Large intestine (tissue), 3 donors: ENCODE measurements around the gene COMMD1. TPM values are rescaled to one million over a fixed set of nuclear protein-coding genes. Genes with fewer than 3 reads are reported as not detected.
"Not testable (repeated sequence)": the region's sequence is repeated elsewhere in the genome, so short reads cannot be mapped to it uniquely, and the experiment has no call there.

Source experiments
- DNase-seq, 2 donors: peaks; one replicate each; pipeline versions ENCODE4 v3.0.0 to v3.0.0-alpha.2; 2013
- H3K27ac ChIP-seq: one replicate; pipeline ENCODE4 v1.5.1; 2013; ENCODE audit warnings: low read length
- H3K27me3 ChIP-seq: 2 replicates; pipeline ENCODE4 v1.6.1; 2013; ENCODE audit warnings: low read length; ENCODE audit not compliant: control insufficient read depth, insufficient read depth
- H3K36me3 ChIP-seq: 2 replicates; pipeline ENCODE4 v1.6.1; 2013; ENCODE audit warnings: low read length; ENCODE audit not compliant: control insufficient read depth, insufficient read depth
- H3K4me1 ChIP-seq: one replicate; pipeline ENCODE4 v1.6.1; 2013; ENCODE audit warnings: low read length; ENCODE audit not compliant: control insufficient read depth, insufficient read depth
- H3K4me3 ChIP-seq: one replicate; pipeline ENCODE4 v1.5.1; 2013; ENCODE audit warnings: low read length
- H3K9me3 ChIP-seq: one replicate; pipeline ENCODE4 v1.6.1; 2013; ENCODE audit warnings: mild to moderate bottlenecking, low read depth, low read length, moderate library complexity; ENCODE audit not compliant: control insufficient read depth
- WGBS: methylation state at CpG from one replicate; pipeline ENCODE4 v1.1.5; 2013; ENCODE audit warnings: low lambda C conversion rate; ENCODE audit not compliant: insufficient coverage; 5-methylcytosine and 5-hydroxymethylcytosine counted together
- polyA plus RNA-seq: library from polyadenylated mRNA; unstranded; fragments of 120-200 nt; gene quantifications from one replicate; pipeline ENCODE4 v1.2.1, GENCODE V29; 2013

COMMD1 gene
- polyA plus RNA-seq, 1 donor = 38.4 TPM

DNA sequence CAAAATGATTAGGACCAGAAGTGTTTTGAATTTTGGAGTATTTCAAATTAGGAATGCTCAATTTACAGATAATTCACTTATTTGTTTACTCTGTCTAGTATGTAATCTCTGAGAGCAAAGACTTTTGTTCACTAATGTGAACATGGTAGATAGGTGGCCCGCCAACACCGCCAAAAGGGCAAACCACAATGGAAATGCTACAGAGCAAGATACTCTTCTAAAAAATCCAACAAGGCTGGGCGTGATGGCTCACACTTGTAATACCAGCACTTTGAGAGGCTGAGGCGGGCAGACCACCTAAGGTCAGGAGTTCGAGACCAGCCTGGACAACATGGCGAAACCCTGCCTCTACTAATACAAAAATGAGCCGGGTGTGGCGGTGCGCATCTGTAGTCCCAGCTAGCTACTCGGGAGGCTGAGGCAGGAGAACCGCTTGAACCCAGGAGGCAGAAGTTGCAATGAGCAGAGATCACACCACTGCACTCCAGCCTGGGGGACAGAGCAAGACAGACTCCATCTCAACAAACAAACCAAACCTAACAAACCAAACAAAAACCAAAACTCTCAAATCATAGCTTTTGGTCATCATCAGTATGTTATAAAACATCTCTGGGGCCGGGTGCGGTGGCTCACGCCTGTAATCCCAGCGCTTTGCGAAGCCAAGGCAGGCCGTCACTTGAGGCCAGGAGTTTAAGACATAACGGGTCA lies 19.4 kb upstream of the COMMD1 start:
- no peak overlapping the region for H3K4me3 ChIP-seq
- H3K36me3 ChIP-seq = peaks cover 36% of the 10 kb centered on the region
- WGBS = no CpG with 5 or more reads among the region's 18 CpGs
- H3K9me3 ChIP-seq = peaks cover 3% of the 10 kb centered on the region
- no peaks in the 10 kb centered on the region for H3K4me1 ChIP-seq
- no peak overlapping the region for H3K27ac ChIP-seq
- H3K27me3 ChIP-seq = no peaks in the 10 kb centered on the region
- no peak for DNase-seq

DNA sequence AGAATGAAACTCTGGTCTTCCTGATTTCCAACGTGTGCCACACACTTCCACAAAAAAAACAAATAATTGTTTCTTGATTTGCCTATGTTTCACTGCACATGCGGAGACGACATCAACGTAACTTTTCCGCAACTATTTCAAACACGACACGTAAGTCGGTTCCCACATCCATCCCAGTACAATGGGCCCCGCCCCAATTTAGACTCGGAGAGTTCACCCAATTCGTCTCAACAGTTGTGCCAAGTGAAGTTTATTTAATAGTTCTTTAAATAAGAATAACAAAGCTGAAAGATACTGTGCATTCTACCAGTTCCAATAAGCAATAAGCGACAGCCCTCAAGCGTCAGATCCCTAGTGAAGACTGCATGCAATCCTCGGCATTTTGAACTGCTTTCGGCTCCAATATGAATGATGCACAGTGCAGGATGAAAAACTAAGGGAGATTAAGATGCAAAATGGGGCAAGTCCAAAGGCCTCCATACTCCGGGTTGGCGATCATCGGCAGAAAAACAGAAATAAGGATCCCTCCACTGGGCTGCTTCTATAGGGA lies 17.7 kb upstream of the COMMD1 start:
- Histone ChIP-seq H3K27ac (peak overlapping the region; percentile 92), H3K4me1 (no peaks in the 10 kb centered on the region), H3K27me3 (no peaks in the 10 kb centered on the region), H3K4me3 (peak overlapping the region; percentile 97), H3K36me3 (peaks cover 23% of the 10 kb centered on the region), H3K9me3 (peaks cover 3% of the 10 kb centered on the region)
- DNase-seq = no peak
- 0% methylated on average over 7 of the region's 18 CpGs for WGBS

DNA sequence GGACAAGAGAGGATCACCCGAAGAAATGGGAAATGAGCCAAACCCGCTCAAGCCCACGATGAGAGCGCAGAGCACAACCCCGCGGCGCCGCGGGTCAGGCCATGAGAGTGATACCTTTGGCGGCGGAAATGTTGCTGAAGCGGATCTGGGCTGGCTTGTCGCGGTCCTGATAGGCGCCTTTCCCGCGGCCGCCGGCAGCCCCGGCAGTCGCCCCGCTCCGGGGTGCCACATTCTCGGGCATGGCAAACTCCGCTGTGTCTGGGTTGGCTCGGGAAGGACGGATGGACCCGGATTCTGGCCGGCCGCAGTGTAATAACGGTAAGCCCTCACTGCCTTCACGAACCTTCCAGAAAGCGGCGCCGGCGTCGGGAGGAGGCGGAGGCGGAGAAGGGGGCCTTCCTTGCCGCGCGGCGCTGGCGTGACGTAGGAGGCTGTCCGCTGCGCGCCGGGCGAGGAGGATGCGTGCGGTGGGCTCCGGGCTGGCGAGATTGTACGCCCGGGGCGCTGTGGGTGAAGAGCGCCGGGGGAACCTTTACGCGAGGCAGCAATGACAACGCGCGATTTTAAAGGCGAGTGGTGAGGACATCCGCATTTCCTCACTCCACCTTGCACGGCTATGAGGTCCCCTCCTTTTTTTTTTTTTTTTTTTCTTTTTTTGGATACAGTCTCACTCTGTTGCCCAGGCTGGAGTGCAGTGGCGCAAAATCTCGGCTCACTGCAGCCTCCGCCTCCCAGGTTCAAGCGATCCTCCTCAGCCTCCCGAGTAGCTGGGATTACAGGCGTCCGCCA lies 17.0 kb upstream of the COMMD1 start, which contains the start of gene CCT4:
CCT4 (minus strand) TSS at position 390 of the 789 bp plus-strand sequence; CDS start at position 241, 149 bp downstream.
- Histone ChIP-seq H3K27me3 (no peaks in the 10 kb centered on the region), H3K4me1 (no peaks in the 10 kb centered on the region), H3K36me3 (peaks cover 20% of the 10 kb centered on the region), H3K4me3 (peak within 1 kb of the TSS; percentile 97), H3K27ac (peak within 1 kb of the TSS; percentile 92), H3K9me3 (peaks cover 3% of the 10 kb centered on the region)
- WGBS = 0% methylated on average over 1 of the region's 74 CpGs
- DNase-seq = peak; percentile 79 to 93

DNA sequence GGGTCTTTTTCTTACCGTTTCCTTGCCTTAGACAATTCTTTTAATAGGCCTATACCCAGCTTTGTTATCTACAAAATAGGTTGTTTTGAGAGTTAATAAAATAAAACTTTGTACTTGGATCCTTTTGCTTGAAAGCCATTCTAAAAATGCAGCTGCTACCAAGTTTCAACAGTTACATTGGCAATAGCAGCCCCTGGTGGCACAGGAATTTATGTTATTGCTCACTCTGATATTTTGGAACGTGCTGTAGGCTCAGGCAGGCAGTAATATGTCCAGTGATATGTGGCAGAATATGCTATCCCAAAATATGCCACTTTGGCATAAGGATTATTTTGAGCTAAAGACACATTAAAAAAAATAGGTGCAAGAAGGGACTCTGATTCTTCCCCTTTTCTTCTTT lies 6.7 kb upstream of the COMMD1 start:
- DNase-seq = no peak
- Histone ChIP-seq H3K36me3 (no peaks in the 10 kb centered on the region), H3K27ac (no peak overlapping the region), H3K4me3 (no peak overlapping the region), H3K27me3 (no peaks in the 10 kb centered on the region), H3K9me3 (no peaks in the 10 kb centered on the region), H3K4me1 (no peaks in the 10 kb centered on the region)
- 33% methylated on average over 1 of the region's 2 CpGs for WGBS

DNA sequence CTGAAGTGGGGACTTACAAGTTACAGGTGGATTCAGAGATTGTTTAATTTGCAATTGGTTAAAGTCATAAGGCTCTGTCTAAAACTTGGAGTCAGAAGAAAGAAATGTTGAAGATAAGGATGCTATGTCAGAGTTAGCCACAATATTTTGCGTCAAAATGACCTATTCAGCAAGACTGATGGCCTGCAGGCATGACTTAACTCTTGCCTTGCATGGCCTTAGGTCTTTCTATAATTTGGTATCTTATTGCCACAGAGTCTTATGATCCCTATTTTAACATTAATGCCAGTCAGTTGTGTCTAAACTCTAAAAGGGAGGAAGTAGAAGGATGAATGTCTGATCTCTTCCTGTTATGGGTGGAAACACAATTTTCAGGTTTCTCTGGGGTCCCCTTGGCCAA lies 5.2 kb upstream of the COMMD1 start:
- H3K36me3 ChIP-seq = no peaks in the 10 kb centered on the region
- no peak overlapping the region for H3K27ac ChIP-seq
- DNase-seq = no peak
- no peak overlapping the region for H3K4me3 ChIP-seq
- no peaks in the 10 kb centered on the region for H3K4me1 ChIP-seq
- H3K27me3 ChIP-seq = no peaks in the 10 kb centered on the region
- no CpG with 5 or more reads among the region's 1 CpG for WGBS
- no peaks in the 10 kb centered on the region for H3K9me3 ChIP-seq

DNA sequence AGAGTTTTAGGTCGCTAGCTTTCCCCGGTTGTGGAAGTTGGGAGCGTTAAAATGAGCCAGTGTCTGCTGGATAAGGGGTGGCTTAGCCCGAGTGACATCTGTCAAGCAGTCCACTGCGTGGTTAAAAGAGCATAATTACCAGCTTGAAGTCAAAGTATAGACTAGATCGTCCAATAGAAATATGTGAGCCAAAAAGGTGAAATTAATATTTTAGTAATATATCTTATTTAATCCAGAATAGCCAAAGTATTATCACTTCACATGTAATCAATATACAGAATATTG lies 654 bp downstream of the COMMD1 start:
- H3K9me3 ChIP-seq = no peaks in the 10 kb centered on the region
- peak overlapping the region; percentile 91 for H3K4me3 ChIP-seq
- H3K27ac ChIP-seq = no peak overlapping the region
- no peaks in the 10 kb centered on the region for H3K36me3 ChIP-seq
- 0% methylated on average over 1 of the region's 6 CpGs for whole genome bisulfite sequencing
- no peaks in the 10 kb centered on the region for H3K4me1 ChIP-seq
- no peaks in the 10 kb centered on the region for H3K27me3 ChIP-seq
- DNase-seq = no peak

DNA sequence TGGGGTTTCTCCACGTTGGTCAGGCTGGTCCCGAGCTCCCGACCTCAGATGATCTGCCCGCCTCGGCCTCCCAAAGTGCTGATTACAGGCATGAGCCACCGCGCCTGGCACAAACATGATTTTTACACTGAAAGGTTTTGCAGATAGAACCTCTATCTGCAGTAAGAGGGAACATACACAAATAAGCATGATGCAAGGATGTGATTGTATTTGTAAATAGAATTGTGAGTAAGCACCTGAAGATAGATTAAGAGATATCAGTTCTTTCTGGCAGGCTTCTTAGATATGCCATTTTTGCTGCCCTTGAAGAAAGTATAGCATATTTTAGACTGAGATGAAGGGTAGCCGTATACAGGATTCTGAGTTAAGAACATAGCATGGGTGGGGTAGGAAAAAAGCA lies 3.6 kb downstream of the COMMD1 start:
- WGBS = 100% methylated on average over 1 of the region's 8 CpGs
- no peak overlapping the region for H3K27ac ChIP-seq
- no peaks in the 10 kb centered on the region for H3K27me3 ChIP-seq
- H3K4me3 ChIP-seq = no peak overlapping the region
- no peaks in the 10 kb centered on the region for H3K9me3 ChIP-seq
- no peak for DNase-seq
- H3K36me3 ChIP-seq = no peaks in the 10 kb centered on the region
- H3K4me1 ChIP-seq = no peaks in the 10 kb centered on the region

DNA sequence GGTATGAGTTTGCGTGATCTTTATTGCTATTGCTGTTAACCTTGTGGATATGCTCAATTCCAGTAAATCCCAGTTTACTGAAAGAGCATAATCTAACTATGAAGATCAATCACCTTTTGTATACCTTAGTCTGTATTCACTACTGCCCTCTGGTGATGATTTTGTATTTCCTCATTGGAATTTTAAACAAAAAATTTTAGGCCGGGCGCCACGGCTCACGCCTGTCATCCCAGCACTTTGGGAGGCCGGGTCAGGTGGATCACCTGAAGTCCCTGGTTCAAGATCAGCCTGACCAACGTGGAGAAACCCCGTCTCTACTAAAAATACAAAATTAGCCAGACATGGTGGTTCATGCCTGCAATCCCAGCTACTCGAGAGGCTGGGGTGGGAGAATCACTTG lies 5.1 kb downstream of the COMMD1 start:
- DNase-seq = no peak
- no peak overlapping the region for H3K4me3 ChIP-seq
- no peaks in the 10 kb centered on the region for H3K36me3 ChIP-seq
- H3K9me3 ChIP-seq = no peaks in the 10 kb centered on the region
- H3K4me1 ChIP-seq = no peaks in the 10 kb centered on the region
- no peak overlapping the region for H3K27ac ChIP-seq
- WGBS = 100% methylated on average over 2 of the region's 9 CpGs
- H3K27me3 ChIP-seq = no peaks in the 10 kb centered on the region

DNA sequence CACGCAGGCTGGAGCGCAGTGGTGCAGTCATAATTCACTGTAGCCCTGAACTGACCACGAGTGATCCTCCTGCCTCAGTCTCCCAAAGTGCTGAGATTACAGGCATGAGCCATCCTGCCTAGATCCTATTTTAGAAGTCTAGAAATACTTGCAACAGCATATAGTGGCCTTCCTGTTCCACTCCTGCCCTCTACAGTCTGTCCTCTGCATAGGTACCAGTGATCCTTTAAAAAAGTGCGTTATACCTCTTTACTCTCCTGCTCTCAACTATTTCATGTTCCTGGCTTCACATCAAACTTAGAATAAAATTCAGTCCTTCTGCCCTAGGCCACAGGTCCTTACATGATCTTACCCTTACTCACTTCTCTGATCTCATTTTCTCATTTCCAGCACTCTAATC lies 6.0 kb downstream of the COMMD1 start:
- DNase-seq = no peak
- Histone ChIP-seq H3K9me3 (no peaks in the 10 kb centered on the region), H3K27ac (no peak overlapping the region), H3K4me1 (no peaks in the 10 kb centered on the region), H3K36me3 (peaks cover 3% of the 10 kb centered on the region), H3K4me3 (no peak overlapping the region), H3K27me3 (no peaks in the 10 kb centered on the region)
- WGBS = 100% methylated on average over 1 of the region's 4 CpGs

DNA sequence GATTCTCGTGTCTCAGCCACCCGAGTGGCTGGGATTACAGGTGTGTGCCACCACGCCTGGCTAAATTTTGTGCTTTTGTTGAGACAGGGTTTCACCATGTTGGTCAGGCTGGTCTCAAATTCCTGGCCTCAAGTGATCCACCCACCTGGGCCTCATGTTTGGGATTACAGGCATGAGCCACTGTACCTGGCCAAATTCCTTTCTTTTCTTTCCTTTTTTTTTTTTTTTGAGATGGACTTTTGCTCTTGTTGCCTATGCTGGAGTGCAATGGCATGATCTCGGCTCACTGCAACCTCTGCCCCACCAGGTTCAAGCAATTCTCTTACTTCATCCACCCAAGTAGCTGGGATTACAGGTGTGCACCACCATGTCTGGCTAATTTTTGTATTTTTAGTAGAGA lies 9.3 kb downstream of the COMMD1 start:
- H3K4me1 ChIP-seq, H3K36me3 ChIP-seq, H3K4me3 ChIP-seq, H3K9me3 ChIP-seq, H3K27me3 ChIP-seq, DNase-seq, H3K27ac ChIP-seq: not testable (repeated sequence)
- WGBS = no CpG with 5 or more reads among the region's 4 CpGs
